ENCODE data around the gene DCST1. TPM values are rescaled to one million over a fixed set of nuclear protein-coding genes. Genes with fewer than 3 reads are reported as not detected.

Gene DCST1
- total RNA-seq, 2 donors from 2014 or later: 0.34 TPM; not detected in 1

DNA sequence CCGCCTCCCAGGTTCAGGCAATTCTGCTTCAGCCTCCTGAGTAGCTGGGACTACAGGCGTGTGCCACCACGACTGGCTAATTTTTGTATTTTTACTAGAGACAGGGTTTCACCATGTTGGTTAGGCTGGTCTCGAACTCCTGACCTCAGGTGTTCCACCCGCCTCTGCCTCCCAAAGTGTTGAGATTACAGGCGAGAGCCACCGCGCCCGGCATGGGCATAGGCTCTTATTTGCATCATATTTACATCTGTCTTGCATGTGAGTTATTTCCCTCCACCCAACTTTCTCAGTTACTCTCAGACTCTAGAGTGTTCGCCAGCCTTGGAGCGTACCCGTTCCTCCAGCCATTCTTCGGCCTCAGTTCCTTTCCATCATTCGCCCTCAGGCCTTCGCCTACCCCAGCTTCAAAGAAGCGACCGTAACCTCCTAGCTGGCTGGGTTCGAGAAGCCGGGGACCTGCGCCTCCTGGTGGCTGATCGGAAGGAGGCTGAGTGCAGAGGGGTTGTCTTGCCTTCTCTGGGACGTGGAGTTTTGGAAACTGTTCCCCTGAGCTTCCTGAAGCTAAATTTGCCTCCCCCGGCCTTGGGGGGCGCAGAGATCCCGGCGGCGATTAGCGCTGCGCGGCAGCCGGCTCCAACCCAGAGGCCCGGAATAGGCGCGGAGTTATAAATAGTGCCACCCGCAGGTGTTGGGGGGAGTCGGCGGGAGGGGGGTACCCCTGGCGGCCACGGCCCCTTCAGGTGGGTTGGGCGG, 34.6 kb upstream of the DCST1 start:
- DNase-seq (ENCODE audit: low spot score in 2 of 2) (peak; percentile 74 to 75), ATAC-seq (peak in 1 of 2 donors; percentile 2)
- no peaks in the 10 kb centered on the region for H3K9me3 Mint-ChIP-seq
- peak overlapping the region in 1 of 2 donors; percentile 92 for H3K27ac Mint-ChIP-seq
- H3K36me3 Mint-ChIP-seq: peaks cover 10 to 11% of the 10 kb centered on the region in 2 donors

DNA sequence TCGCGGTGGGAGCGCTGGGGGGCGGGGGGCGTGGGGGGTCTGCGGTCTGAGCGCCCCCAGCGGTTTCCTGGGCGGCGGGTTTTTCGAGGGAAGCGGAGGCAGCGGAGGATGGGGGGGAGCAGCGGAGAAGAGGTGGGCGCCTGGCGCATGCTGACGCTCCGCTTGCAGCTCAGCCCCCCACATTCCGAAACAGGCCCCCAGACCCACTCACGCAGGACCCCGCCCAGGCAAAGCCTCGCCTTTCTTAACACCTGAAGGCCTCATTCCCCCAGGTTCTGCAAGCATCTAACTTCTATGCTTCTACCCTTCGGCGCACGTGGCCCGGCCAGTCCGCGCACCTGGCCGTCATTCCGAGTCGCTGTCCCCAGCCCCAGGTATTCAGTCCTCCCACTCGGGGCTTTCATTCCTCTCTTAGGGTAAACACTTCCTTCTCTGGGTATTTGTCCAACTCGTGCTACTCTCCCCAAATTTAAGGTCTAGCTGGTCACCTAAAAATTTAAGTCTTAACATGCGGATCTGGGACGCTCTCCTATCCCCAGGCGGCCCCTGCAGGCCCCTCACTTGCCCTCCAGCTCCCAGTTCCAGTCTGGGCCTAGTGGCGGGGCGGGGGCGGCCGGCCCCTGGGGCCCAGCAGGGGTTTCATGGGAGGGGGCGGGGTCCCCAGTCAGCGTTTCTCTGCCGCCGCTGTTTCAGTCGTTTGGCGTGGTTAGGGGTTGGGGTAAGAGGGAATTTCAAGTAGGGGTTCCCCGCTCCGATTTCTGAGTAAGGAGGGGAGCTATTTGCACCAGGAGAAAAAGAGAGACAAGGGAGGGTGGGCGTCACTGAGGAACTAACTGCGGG, 33.8 kb upstream of the DCST1 start:
- DNase-seq (ENCODE audit: low spot score in 2 of 2) (peak; percentile 57 to 80), ATAC-seq (peak; percentile 1 to 12)
- Mint-ChIP-seq H3K9me3 (no peaks in the 10 kb centered on the region), H3K27ac (peak overlapping the region; percentile 77 to 92), H3K36me3 (peaks cover 10 to 16% of the 10 kb centered on the region in 2 donors)

DNA sequence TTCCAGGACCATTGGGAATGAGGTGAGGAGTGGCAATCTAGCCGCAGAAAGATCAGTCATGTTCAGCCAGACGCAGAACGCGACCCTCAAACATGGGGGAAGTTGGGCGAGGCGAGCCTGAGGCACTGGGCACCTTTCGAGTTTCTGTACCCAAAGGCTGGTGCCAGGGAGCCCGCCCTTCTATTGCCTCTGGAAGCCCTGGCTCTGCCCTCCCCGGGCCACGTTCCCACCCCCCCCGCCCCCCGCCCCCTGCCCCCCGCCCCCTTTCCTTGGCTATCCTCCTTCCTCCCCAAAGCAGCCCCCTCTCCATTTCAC, 33.3 kb upstream of the DCST1 start:
- H3K36me3 Mint-ChIP-seq: peaks cover 10 to 16% of the 10 kb centered on the region in 2 donors
- H3K9me3 Mint-ChIP-seq: no peaks in the 10 kb centered on the region
- no peak for ATAC-seq
- H3K27ac Mint-ChIP-seq: peak overlapping the region; percentile 73 to 92
- DNase-seq (ENCODE audit: low spot score in 2 of 2): peak in 1 of 2 donors; percentile 44

DNA sequence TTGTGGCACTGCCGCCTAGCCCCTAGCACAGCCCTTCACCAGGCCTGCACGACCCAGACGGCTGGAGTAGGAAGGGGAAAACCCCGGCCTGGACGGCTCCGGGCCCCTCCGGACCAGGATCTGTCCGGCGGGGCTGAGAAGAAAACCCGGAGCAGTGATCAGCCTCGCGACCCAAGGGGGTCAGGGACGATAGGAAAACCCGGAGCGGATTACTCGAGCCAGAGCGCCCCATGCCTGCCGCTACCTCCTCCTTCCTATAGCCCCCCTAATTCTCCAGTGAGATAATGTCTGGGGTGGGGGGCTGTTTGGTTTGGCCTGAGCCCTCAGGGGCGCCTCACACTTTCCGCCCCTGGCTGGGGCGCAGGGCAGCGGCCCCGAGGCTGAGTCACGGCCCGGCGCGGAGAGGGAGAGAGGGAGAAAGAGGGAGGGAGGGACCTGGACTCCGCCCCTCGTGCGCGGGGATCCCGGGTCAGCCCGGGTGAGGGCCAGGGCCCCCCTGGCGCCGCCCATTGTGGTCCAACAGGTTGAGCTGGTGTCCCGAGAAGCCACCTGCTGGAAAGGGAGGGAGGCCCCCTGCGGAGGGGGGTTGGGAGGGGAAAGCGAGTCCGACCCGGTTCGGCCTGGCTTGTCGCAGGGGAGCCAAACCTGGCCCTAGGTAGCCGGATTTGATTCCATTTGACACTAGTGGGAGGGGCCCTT, 32.7 kb upstream of the DCST1 start:
- Mint-ChIP-seq H3K9me3 (no peaks in the 10 kb centered on the region), H3K36me3 (peaks cover 10 to 16% of the 10 kb centered on the region in 2 donors), H3K27ac (peak overlapping the region; percentile 92)
- ATAC-seq (peak; percentile 59 to 71), DNase-seq (ENCODE audit: low spot score in 2 of 2) (peak; percentile 87 to 93)

DNA sequence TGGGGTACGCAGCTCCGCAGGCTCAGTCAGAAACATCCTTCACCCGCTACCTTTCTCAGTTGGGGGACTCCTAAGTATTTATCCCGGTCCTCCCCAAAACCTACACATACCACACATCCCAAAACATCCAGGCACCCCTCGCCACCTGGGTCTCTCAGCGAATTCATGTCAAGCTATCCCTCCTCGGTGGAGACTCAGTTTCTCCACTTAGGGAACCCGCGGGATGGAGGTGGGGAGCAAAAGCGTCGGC, 32.3 kb upstream of the DCST1 start:
- Mint-ChIP-seq H3K36me3 (peaks cover 10 to 16% of the 10 kb centered on the region in 2 donors), H3K27ac (peak overlapping the region; percentile 92), H3K9me3 (no peaks in the 10 kb centered on the region)
- peak in 1 of 2 donors; percentile 56 for ATAC-seq
- no peak for DNase-seq (ENCODE audit: low spot score in 2 of 2)

DNA sequence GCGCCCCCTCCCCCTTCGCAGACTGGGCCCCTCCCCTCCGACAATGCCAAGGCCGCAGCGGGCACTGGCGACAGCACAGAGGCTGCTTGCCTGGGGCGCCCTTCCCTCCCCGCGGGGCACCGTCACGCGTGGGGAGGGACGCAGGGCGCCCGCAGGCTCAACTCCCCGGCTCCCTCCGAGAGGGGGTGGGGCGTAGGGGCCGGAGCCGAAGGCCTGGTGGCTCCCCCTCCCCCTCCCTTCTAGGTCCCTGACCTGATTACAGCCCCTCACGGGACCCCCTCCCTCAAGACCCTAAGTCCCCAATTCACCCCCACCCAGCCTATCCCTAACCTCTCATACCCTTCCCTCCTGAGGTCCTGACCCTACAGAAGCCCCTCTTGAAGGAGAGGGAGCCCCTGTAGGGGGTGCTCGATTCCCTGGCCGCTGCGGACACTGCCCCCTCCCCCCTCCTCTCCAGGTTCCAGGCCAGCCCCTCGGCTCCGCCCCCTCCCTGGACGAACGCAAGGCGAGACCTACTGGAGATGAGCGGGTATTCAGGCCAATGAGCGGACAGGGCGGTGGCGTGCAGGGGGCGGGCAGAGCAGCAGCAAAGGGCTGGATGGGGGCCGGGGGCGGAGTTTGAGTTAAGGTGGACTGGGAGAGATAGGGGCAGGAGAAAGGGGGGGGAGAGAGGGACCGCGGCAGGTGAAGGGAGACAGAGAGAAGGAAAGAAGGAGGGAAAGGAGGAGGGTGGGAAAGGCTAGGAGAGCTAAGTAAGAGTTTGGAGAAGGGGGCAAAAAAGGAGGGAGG, 31.8 kb upstream of the DCST1 start:
- peaks cover 10 to 16% of the 10 kb centered on the region in 2 donors for H3K36me3 Mint-ChIP-seq
- DNase-seq (ENCODE audit: low spot score in 2 of 2) (peak; percentile 98 to 99), ATAC-seq (peak; percentile 69 to 74)
- peak overlapping the region; percentile 92 to 96 for H3K27ac Mint-ChIP-seq
- no peaks in the 10 kb centered on the region for H3K9me3 Mint-ChIP-seq

DNA sequence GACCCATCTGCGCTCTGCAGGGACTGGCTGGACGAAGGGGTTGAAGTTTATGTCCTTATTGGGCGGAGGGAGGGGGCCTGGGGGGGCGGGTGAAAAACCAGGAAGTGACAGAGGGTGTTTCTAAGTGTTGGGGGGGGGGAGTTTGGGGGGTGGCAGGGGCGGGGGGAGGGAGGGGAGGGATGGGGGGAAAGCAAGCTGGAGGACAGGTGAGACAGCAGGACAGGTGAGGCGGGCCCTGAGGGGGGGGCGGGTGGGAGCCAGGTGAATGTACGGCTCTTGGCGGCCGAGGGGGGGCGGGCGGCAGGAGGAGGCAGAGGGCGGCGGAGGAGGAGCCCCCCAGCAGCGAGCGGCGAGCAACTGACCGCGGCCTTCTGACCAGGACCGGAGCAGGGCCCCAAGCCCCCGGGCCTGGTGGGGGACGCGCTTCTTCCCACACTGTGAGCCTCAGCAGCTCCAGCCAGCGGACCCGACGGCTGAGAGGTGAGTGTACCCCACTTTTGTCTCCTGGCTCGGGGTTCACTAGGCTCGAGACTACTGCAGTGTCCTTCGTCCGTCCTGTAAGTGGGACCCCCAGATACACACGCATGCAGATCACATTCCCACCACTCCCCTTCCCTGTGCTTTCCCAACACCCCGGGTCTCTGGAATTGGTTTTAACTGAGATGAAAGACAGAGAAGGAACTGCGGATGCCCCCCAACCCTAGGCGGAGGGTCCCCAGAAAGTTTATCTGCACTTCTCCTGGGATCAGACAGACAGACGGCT, 31.0 kb upstream of the DCST1 start, which contains the start of gene ZBTB7B:
Gene ZBTB7B, plus strand, starts transcription at position 339 of the 763 bp plus-strand sequence. CDS start 11,859 bp downstream, outside the sequence.
- Mint-ChIP-seq H3K27ac (peak within 1 kb of the TSS; percentile 92 to 96), H3K36me3 (peaks cover 10 to 16% of the 10 kb centered on the region in 2 donors), H3K9me3 (no peaks in the 10 kb centered on the region)
- no peak for DNase-seq (ENCODE audit: low spot score in 2 of 2)
- ATAC-seq: no peak

DNA sequence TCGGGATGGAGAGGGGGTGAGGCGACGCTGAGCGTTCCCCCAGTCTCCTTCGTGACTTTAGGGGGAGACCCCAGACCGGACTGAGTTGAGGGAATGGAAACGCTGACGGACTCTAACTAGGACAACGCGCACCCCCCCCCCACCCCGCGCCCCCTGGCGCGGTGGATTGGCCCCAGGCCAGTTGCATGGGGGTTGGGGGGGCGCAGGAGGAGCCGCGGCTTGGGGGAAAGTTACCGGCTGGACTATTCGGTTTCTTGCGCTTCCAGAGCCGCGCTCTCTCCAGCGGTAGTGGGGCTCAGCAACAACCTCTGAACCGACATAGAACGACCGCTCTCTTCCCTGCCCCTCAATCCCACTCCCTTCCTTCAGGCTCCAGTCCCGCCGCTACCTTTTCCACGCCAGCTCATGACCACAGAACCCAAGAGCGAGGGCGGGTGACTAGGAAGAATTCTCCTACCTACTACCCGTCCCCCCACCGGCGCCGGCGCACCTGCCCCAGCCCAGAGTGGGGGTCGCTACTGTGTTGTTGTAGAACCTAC, 30.3 kb upstream of the DCST1 start:
- no peaks in the 10 kb centered on the region for H3K9me3 Mint-ChIP-seq
- DNase-seq (ENCODE audit: low spot score in 2 of 2) (no peak), ATAC-seq (no peak)
- peak overlapping the region; percentile 88 to 92 for H3K27ac Mint-ChIP-seq
- peaks cover 10 to 16% of the 10 kb centered on the region in 2 donors for H3K36me3 Mint-ChIP-seq

DNA sequence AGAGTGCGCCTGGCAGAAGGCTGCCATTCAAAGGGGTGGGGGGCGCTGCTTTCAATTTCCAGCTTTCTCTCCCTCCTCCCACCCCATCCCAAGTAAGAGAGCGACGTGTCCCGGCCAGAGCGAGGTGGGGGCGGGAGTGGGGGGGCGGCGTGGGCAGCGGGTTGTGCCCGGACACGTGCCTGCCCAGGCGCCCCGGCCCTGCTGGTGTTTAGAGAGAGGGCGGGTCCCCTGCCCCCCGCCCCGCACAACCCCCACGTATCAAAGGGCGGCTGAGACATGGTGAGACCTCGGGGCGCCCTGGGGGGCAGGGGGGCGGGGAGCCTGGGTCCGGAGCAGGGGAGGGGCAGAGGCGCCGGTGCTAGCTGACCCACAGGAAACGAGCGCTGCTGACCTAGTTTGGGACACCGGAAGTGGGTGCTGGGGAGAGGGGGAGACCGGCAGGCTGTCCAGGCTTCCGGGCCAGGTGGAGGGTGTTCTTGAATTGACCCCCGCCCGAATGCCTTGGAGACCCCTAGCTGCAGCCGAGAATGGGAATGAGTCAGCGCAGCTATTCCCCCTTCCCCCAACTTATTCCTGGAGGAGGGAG, 29.8 kb upstream of the DCST1 start:
- peaks cover 13 to 18% of the 10 kb centered on the region in 2 donors for H3K36me3 Mint-ChIP-seq

DNA sequence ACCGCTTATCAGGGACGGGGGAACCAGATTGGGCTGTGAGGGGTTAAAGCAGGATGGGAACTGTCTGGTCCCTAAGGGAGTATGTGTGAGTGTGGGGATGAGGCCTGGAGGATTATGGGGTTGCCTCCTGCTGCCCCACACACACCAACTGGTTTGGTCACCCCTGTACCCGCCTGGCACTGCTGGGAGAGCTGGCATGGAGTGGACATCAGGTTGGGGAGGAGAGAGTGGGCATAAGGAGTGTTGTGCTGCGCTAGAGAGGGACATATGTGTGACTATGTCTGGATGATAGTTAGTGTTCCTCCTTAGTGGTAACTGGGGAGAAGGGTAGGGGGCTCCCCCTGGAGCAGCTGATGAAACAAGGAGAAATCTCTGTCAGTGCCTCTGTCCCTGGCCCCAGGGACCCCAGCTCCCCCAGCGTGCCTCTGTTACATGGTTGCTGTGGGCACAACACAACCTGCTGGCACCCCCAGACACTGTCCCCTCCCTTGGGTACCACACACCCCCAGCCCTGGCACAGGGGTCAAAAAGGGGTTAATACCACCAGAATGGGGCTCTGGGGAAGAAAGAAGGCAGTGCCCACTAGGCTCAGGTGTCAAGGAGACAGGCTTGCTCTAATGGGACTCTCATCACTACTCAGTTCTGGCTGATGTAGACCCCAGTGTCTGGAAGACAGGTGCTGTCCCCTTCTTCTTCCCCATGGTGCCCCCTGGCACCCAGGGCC, 29.1 kb upstream of the DCST1 start:
- Mint-ChIP-seq H3K36me3 (peaks cover 20 to 25% of the 10 kb centered on the region in 2 donors), H3K9me3 (no peaks in the 10 kb centered on the region), H3K27ac (peak overlapping the region; percentile 92 to 96)
- DNase-seq (ENCODE audit: low spot score in 2 of 2) (peak in 1 of 2 donors; percentile 69), ATAC-seq (peak in 1 of 2 donors; percentile 11)

More for the DNA sequence above, 29.8 kb upstream of the DCST1 start:
- Mint-ChIP-seq H3K9me3 (no peaks in the 10 kb centered on the region), H3K27ac (peak overlapping the region; percentile 92 to 96)
- DNase-seq (ENCODE audit: low spot score in 2 of 2): peak in 1 of 2 donors; percentile 78
- ATAC-seq: no peak

DNA sequence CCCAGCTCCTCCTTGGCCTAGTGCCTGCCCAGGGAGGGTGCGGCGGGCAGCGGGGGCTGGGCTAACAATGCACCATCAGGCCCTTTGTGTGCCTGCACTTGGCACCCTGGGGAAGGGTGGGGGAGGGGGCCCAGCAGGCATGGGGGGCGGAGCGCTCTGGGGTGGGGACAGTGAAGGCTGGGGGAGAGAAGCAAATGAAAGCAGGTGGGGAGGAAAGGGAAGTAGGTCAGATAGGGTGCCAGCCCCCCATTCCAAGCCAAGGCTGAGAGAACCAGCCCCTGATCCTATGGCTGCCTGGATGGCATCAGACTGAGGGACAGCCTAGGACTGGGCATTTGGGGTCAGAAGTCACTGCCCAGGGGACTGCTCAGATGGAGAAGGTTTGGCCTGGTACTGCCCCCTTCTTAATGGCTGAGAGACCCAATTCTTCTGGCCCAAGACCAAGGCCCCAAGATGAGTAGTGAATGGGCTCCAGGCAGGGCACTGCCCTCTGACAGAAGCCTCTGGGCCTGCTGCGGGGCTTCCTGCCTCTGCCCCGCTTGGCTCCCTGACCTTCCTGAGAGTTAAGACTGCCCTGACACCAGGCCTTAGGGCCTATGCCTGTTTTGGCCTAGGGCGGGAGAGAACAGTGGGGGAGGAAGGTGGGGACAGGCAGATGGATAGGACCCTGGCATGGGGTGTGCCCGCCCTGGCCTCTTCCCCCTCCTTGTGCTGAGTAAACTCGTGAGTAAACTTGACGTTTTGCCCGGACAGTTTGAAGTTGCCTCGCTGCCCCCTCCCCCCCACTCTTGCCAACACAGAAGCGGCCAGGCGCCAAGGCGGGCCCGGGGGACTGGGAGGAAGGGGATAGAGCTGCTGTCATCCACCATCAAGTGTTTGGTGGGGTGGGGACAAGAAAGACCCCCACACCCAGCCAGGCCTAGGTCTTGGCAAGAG, 28.3 kb upstream of the DCST1 start:
- H3K9me3 Mint-ChIP-seq: no peaks in the 10 kb centered on the region
- ATAC-seq (no peak), DNase-seq (ENCODE audit: low spot score in 2 of 2) (no peak)
- H3K27ac Mint-ChIP-seq: peak overlapping the region; percentile 92
- H3K36me3 Mint-ChIP-seq: peaks cover 25 to 33% of the 10 kb centered on the region in 2 donors

DNA sequence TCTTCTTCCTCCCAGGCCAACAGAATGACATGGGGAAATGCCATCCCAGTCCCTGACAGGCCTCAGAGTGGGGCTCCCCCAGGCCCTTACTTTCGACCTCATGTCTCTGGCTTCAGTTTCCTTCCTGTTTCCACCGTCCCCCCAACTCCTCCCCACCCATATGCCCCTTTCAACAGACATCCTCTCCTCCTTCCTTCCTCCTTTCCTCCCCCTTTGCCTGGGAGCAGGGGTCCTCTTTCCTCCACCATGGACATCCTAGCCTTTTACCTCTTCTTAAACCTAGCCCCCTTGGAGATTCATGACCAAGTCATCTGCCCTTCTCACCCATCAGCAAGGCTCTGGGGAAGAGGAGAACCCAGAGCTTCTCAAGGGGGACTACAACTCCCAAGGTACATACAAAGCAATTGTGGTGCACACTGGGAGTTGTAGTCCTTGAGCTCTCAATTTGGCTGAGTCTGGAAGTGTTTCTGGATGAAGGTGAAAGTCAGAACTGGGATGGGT, 27.0 kb upstream of the DCST1 start:
- H3K9me3 Mint-ChIP-seq: no peaks in the 10 kb centered on the region
- H3K36me3 Mint-ChIP-seq: peaks cover 30 to 38% of the 10 kb centered on the region in 2 donors
- DNase-seq (ENCODE audit: low spot score in 2 of 2): peak; percentile 50 to 65
- H3K27ac Mint-ChIP-seq: peak overlapping the region; percentile 92
- ATAC-seq: peak; percentile 19 to 45

DNA sequence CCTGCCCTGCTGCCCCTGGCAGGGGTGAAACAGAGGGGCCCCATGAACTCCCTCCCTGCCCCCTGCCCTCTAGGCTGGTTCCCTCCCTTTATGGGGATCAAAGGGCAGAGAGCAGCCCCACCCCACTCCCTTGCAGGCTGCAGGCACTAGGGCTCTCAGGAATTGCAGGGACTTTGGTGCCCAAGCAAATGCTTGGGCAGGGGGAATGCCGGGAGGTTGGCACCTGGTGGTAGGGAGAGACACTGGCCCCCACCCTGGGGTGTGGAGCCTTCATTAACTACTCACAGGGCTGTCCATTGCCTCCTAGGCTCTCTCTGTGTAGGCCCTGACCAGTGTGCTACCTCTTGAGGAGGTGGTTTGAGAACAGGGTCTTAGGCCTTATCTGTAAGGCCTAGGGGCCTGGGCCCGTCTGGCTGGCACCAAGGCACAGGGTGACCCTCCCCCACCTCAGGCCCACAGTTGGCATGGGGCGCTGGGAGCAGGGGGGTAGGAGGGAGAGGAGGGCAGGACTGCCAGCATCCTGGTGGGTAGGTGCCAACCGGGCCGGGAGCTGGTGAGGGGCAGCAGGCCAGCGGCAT, 26.3 kb upstream of the DCST1 start:
- DNase-seq (ENCODE audit: low spot score in 2 of 2) (no peak), ATAC-seq (no peak)
- Mint-ChIP-seq H3K27ac (peak overlapping the region in 1 of 2 donors; percentile 92), H3K36me3 (peaks cover 30 to 38% of the 10 kb centered on the region in 2 donors), H3K9me3 (no peaks in the 10 kb centered on the region)

All from activated naive CD4-positive, alpha-beta T cell treated with anti-CD3 and anti-CD28 coated beads, Interleukin-2, amount 50 U/mL, for 72 hours (primary cell).